ENCODE measurements around the gene GPER1. TPM values are rescaled to one million over a fixed set of nuclear protein-coding genes. Genes with fewer than 3 reads are reported as not detected.

GPER1 gene
- total RNA-seq, 1 donor from 2014 or later = 1.2 TPM

DNA sequence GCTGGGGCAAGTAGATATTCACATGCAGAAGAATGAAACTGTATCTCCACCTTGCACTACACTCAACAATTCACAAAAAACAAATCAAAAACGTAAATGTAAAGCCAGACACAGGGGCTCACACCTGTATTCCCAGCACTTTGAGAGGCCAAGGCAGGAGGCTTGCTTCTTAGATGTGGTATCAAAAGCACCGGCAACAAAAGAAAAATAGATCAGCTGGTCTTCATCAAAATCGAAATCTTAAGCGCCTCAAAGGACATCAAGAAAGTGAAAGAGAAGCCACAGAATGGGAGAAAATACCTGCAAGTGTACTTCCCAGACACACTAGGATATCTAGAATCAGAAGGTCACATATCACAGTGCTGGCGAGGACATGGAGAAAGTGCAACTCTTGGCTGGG lies 31.3 kb downstream of the GPER1 start:
- Histone ChIP-seq H3K4me2 (no peak overlapping the region), H3K79me2 (ENCODE audit: low read depth) (peaks cover 65% of the 10 kb centered on the region), H3K9me3 (ENCODE audit: low read depth) (no peaks in the 10 kb centered on the region), H3K27ac (no peak overlapping the region), H4K20me1 (ENCODE audit: low read depth) (peaks cover 31% of the 10 kb centered on the region), H3K4me3 (no peak overlapping the region), H3K4me1 (peaks cover 20% of the 10 kb centered on the region), H3K27me3 (no peaks in the 10 kb centered on the region), H3F3A (ENCODE audit: low read depth) (peaks cover 4% of the 10 kb centered on the region), H3K9ac (no peak overlapping the region), H2AFZ (replicated peaks) (no peak overlapping the region), H3K36me3 (no peaks in the 10 kb centered on the region)
- DNase-seq (ENCODE audit: low spot score) = no peak
- Mint-ChIP-seq H3K36me3 (peaks cover 5% of the 10 kb centered on the region), H3K27ac (no peak overlapping the region), H3K4me3 (no peak overlapping the region), H3K27me3 (ENCODE audit: insufficient read depth, low read depth) (peaks cover 6% of the 10 kb centered on the region), H3K9me3 (peaks cover 5% of the 10 kb centered on the region), H3K4me1 (peaks cover 30% of the 10 kb centered on the region)
- TF ChIP-seq, protein P1, sequence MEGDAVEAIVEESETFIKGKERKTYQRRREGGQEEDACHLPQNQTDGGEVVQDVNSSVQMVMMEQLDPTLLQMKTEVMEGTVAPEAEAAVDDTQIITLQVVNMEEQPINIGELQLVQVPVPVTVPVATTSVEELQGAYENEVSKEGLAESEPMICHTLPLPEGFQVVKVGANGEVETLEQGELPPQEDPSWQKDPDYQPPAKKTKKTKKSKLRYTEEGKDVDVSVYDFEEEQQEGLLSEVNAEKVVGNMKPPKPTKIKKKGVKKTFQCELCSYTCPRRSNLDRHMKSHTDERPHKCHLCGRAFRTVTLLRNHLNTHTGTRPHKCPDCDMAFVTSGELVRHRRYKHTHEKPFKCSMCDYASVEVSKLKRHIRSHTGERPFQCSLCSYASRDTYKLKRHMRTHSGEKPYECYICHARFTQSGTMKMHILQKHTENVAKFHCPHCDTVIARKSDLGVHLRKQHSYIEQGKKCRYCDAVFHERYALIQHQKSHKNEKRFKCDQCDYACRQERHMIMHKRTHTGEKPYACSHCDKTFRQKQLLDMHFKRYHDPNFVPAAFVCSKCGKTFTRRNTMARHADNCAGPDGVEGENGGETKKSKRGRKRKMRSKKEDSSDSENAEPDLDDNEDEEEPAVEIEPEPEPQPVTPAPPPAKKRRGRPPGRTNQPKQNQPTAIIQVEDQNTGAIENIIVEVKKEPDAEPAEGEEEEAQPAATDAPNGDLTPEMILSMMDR (IDR thresholded peaks at IDR 0.05) = no peak
- TF ChIP-seq EZH2 (IDR thresholded peaks at IDR 0.05) = no peak

DNA sequence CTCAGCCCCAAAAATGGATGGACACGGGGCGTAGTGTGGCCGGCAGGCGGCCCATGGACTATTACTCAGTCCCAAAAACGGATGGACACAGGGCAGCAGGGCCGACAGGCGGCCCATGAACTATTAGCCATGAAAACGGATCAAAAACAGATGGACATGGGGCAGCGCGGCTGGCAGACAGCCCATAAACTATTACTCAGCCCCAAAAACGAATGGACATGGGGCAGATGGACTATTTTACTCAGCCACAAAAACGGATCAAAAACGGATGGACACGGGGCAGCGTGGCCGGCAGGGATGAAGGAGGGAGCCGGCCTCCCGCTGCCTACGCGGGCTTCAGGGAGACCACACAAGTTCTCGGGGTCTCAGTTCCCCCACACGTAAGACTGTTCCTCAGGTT lies 32.9 kb downstream of the GPER1 start:
- peaks cover 31% of the 10 kb centered on the region for H4K20me1 ChIP-seq (ENCODE audit: low read depth)

DNA sequence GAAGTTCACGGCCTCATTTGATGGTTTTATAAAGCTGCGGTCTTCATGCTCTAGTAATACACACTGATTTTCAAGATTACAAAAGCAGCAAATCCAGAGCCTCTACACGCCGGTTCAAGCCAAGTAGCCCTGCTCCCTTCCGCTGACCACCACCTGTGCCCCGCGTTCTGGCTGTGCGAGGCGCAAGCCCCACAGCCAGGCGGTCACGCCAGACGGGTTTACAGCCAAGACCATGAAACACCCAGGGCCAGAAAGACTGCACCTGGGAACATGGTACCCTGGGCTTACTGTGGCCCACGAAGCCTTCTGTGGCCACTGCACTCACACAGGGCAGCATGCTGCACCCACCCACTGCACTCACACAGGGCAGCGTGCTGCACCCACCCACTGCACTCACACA lies 33.6 kb downstream of the GPER1 start:
- Histone ChIP-seq H3K4me2 (no peak overlapping the region), H3K36me3 (no peaks in the 10 kb centered on the region), H3F3A (ENCODE audit: low read depth) (peaks cover 6% of the 10 kb centered on the region), H4K20me1 (ENCODE audit: low read depth) (peaks cover 31% of the 10 kb centered on the region), H3K27ac (no peak overlapping the region), H2AFZ (replicated peaks) (no peak overlapping the region), H3K4me3 (no peak overlapping the region), H3K79me2 (ENCODE audit: low read depth) (peaks cover 60% of the 10 kb centered on the region), H3K9me3 (ENCODE audit: low read depth) (no peaks in the 10 kb centered on the region), H3K9ac (no peak overlapping the region), H3K4me1 (peaks cover 20% of the 10 kb centered on the region), H3K27me3 (no peaks in the 10 kb centered on the region)
- Mint-ChIP-seq H3K36me3 (peaks cover 5% of the 10 kb centered on the region), H3K4me3 (no peak overlapping the region), H3K4me1 (peaks cover 33% of the 10 kb centered on the region), H3K9me3 (peaks cover 5% of the 10 kb centered on the region), H3K27me3 (ENCODE audit: insufficient read depth, low read depth) (peaks cover 6% of the 10 kb centered on the region), H3K27ac (no peak overlapping the region)
- DNase-seq (ENCODE audit: low spot score) = no peak
- no peak for TF ChIP-seq EZH2 (IDR thresholded peaks at IDR 0.05)
- TF ChIP-seq, protein P1 (IDR thresholded peaks at IDR 0.05) = no peak
- TF ChIP-seq EZH2phosphoT487 (IDR thresholded peaks at IDR 0.05) = no peak

More for the DNA sequence above, 32.9 kb downstream of the GPER1 start:
- TF ChIP-seq, protein P1 (IDR thresholded peaks at IDR 0.05) = no peak
- Mint-ChIP-seq H3K9me3 (peaks cover 5% of the 10 kb centered on the region), H3K36me3 (peaks cover 5% of the 10 kb centered on the region), H3K4me1 (peaks cover 33% of the 10 kb centered on the region), H3K27me3 (ENCODE audit: insufficient read depth, low read depth) (peaks cover 6% of the 10 kb centered on the region), H3K27ac (peak overlapping the region; percentile 47), H3K4me3 (no peak overlapping the region)
- no peak for DNase-seq (ENCODE audit: low spot score)
- Histone ChIP-seq H3F3A (ENCODE audit: low read depth) (peaks cover 6% of the 10 kb centered on the region), H3K79me2 (ENCODE audit: low read depth) (peaks cover 60% of the 10 kb centered on the region), H3K27me3 (no peaks in the 10 kb centered on the region), H2AFZ (replicated peaks) (no peak overlapping the region), H3K4me2 (no peak overlapping the region), H3K4me3 (no peak overlapping the region), H3K36me3 (no peaks in the 10 kb centered on the region), H3K9ac (no peak overlapping the region), H3K9me3 (ENCODE audit: low read depth) (no peaks in the 10 kb centered on the region), H3K27ac (no peak overlapping the region), H3K4me1 (peaks cover 20% of the 10 kb centered on the region)
